Liver (tissue), 3 donors: ENCODE measurements around the gene ZNF593.

Experiments used
- ATF3 ChIP-seq: IDR thresholded peaks from 2 replicates; pipeline ENCODE4 v1.6.1; 2016; ENCODE audit warnings: antibody characterized with exemption
- CTCF ChIP-seq: fragments of 150-350 bp; IDR thresholded peaks from 2 replicates; pipeline ENCODE4 v1.5.1; 2017; ENCODE audit warnings: improper control_type of control experiment, low read depth, low read length; ENCODE audit not compliant: missing input control
- EGR1 ChIP-seq, 2 donors: IDR thresholded peaks; 2 replicates each; pipeline ENCODE4 v1.6.1; 2016 to 2018; ENCODE audit warnings: antibody characterized with exemption in 2 of 2, low read depth in 2 of 2
- FOXA1 ChIP-seq: IDR thresholded peaks from 2 replicates; pipeline ENCODE4 v1.6.1; 2016; ENCODE audit warnings: antibody characterized with exemption
- HNF4A ChIP-seq, 2 donors: conservative IDR thresholded peaks; 2 replicates each; pipeline ENCODE4 v1.6.1; 2016; ENCODE audit warnings: antibody characterized with exemption in 2 of 2, mild to moderate bottlenecking in 2 of 2
- JUND ChIP-seq, 2 donors: IDR thresholded peaks; 2 replicates each; pipeline ENCODE4 v1.6.1; 2016; ENCODE audit warnings: antibody characterized with exemption in 2 of 2
- MAX ChIP-seq: IDR thresholded peaks from 2 replicates; pipeline ENCODE4 v1.6.1; 2016; ENCODE audit warnings: antibody characterized with exemption
- RAD21 ChIP-seq, 2 donors: IDR thresholded peaks; 2 replicates each; pipeline ENCODE4 v1.6.1; 2016; ENCODE audit warnings: antibody characterized with exemption in 2 of 2, mild to moderate bottlenecking in 2 of 2
- REST ChIP-seq: IDR thresholded peaks from 2 replicates; pipeline ENCODE4 v1.6.1; 2016; ENCODE audit warnings: antibody characterized with exemption, mild to moderate bottlenecking
- RXRA ChIP-seq, 2 donors: IDR thresholded peaks; 2 replicates each; pipeline ENCODE4 v1.6.1; 2017 to 2018; ENCODE audit warnings: antibody characterized with exemption in 2 of 2, mild to moderate bottlenecking in 1 of 2
- SP1 ChIP-seq: IDR thresholded peaks from 2 replicates; pipeline ENCODE4 v1.6.1; 2018; ENCODE audit warnings: antibody characterized with exemption, mild to moderate bottlenecking
- TAF1 ChIP-seq: conservative IDR thresholded peaks from 2 replicates; pipeline ENCODE4 v1.6.1; 2016; ENCODE audit warnings: antibody characterized with exemption, mild to moderate bottlenecking
- YY1 ChIP-seq: IDR thresholded peaks from 2 replicates; pipeline ENCODE4 v1.6.1; 2016; ENCODE audit warnings: antibody characterized with exemption, mild to moderate bottlenecking
- donor health status: healthy.
- donor health status: healthy.

- no peak for TF ChIP-seq CTCF
- TF ChIP-seq MAX: no peak
- no peak for TF ChIP-seq RAD21 (IDR thresholded peaks at IDR 0.05)
- TF ChIP-seq REST: no peak
- no peak for TF ChIP-seq YY1
- no peak for TF ChIP-seq TAF1
- no peak for TF ChIP-seq RXRA (IDR thresholded peaks at IDR 0.05)
- TF ChIP-seq SP1: no peak
- TF ChIP-seq EGR1 (IDR thresholded peaks at IDR 0.05; ENCODE audit: low read depth in 2 of 2): no peak
- no peak for TF ChIP-seq JUND (IDR thresholded peaks at IDR 0.05)
- no peak for TF ChIP-seq ATF3
- TF ChIP-seq FOXA1: no peak
- TF ChIP-seq HNF4A (conservative IDR thresholded peaks at IDR 0.05): no peak
These were observed 40.6 kb downstream of the ZNF593 start for GRCh38 chr1:26210147-26210870.
